GM12878 (cell line): ENCODE data around the gene ANO9. TPM values are rescaled to one million over a fixed set of nuclear protein-coding genes. Genes with fewer than 3 reads are reported as not detected.

Experiments
- ATAC-seq: fragments of 200-7000 bp; cut with Tn5 transposase; 3 replicates; pipeline ENCODE4 v1.9.1; 2020; ENCODE audit warnings: mild to moderate bottlenecking, moderate library complexity
- BruUV-seq: library from RNA; stranded (reverse); fragments of 400-500 nt; replicated peaks from 2 replicates; lab custom pipeline; 2021; lab: Mats Ljungman, UMichigan
- CTCF ChIA-PET: fragments of 300-600 bp; sonication (Branson Sonifier 250); formaldehyde crosslinking; extraction: SDS; loops from one replicate; lab custom pipeline; 2021; ENCODE audit warnings: inconsistent platforms; lab: Yijun Ruan, JAX
- POLR2A ChIA-PET: fragments of 350-600 bp; formaldehyde crosslinking; extraction: SDS; loops from one replicate; lab custom pipeline; 2021; ENCODE audit warnings: inconsistent platforms; lab: Charles Lee
- RAD21 ChIA-PET: fragments of 300-600 bp; sonication (Branson Sonifier 250); formaldehyde crosslinking; loops from one replicate; lab custom pipeline; 2023; ENCODE audit warnings: antibody characterized with exemption; ENCODE audit not compliant: unreplicated experiment; lab: Charles Lee
- SMC1A ChIA-PET: fragments of 300-600 bp; sonication (Branson Sonifier 250); formaldehyde crosslinking; loops from one replicate; lab custom pipeline; 2023; ENCODE audit not compliant: unreplicated experiment, uncharacterized antibody; lab: Charles Lee
- DNase-seq: peaks from one replicate; pipeline ENCODE4 v3.0.0-alpha.2; 2011; ENCODE audit warnings: low read depth, low spot score
- FAIRE-seq: peaks from 3 replicates; lab custom pipeline; 2011; peaks lifted over from hg19 to GRCh38; lab: Jason Lieb, UNC
- H2AFZ ChIP-seq: 2 replicates; pipeline ENCODE4 v1.6.0; 2011; ENCODE audit warnings: low read depth, low read length, control low read depth; ENCODE audit not compliant: control insufficient read depth
- H3K27ac ChIP-seq: 2 replicates; pipeline ENCODE4 v1.5.1; 2011; ENCODE audit warnings: control low read depth; ENCODE audit not compliant: control insufficient read depth, insufficient read depth
- H3K27me3 ChIP-seq, 2 experiments: replicated peaks in 1 of 2; 2 replicates each; pipeline versions ENCODE4 v1.6.0 to v1.6.1; 2011; ENCODE audit warnings: low read length in 1 of 2; ENCODE audit not compliant: control insufficient read depth in 2 of 2, insufficient read depth in 2 of 2
- H3K36me3 ChIP-seq, 2 experiments: 2 replicates each; pipeline ENCODE4 v1.5.1; 2011; ENCODE audit warnings: low read length in 1 of 2; ENCODE audit not compliant: control insufficient read depth in 2 of 2, insufficient read depth in 2 of 2
- H3K4me1 ChIP-seq: 2 replicates; pipeline ENCODE4 v1.6.1; 2011; ENCODE audit warnings: mild to moderate bottlenecking, low read length, moderate library complexity, mixed read lengths; ENCODE audit not compliant: control insufficient read depth, insufficient read depth
- H3K4me2 ChIP-seq: 2 replicates; pipeline ENCODE4 v1.6.0; 2011; ENCODE audit warnings: control low read depth; ENCODE audit not compliant: control insufficient read depth, insufficient read depth
- H3K4me3 ChIP-seq: fragments of 200-600 bp; sonication (generic); 2 replicates; pipeline ENCODE4 v1.5.1; 2016
- H3K79me2 ChIP-seq: 2 replicates; pipeline ENCODE4 v1.6.0; 2011; ENCODE audit warnings: low read length; ENCODE audit not compliant: control insufficient read depth, insufficient read depth
- H3K9ac ChIP-seq: 2 replicates; pipeline ENCODE4 v1.8.0; 2011; ENCODE audit warnings: low read length, control low read depth, mixed read lengths; ENCODE audit not compliant: control insufficient read depth, insufficient read depth
- H3K9me3 ChIP-seq: replicated peaks from 3 replicates; pipeline ENCODE4 v1.5.1; 2011; ENCODE audit warnings: mild to moderate bottlenecking, low read length; ENCODE audit not compliant: control insufficient read depth, insufficient read depth
- H4K20me1 ChIP-seq: 2 replicates; pipeline ENCODE4 v1.6.0; 2011; ENCODE audit not compliant: control insufficient read depth, insufficient read depth
- CUX1 ChIP-seq: IDR thresholded peaks from 2 replicates; pipeline ENCODE4 v1.6.1; 2012; ENCODE audit warnings: improper control_type of control experiment, low read depth, low read length; ENCODE audit not compliant: insufficient replicate concordance
- GABPA ChIP-seq: IDR thresholded peaks from 2 replicates; pipeline ENCODE4 v1.6.1; 2014; ENCODE audit warnings: antibody characterized with exemption, low read depth, mild to moderate bottlenecking, inconsistent platforms
- NFYA ChIP-seq: IDR thresholded peaks from 2 replicates; pipeline ENCODE4 v1.6.1; 2011; ENCODE audit warnings: low read depth, mild to moderate bottlenecking, low read length, improper control_type of control experiment, borderline replicate concordance
- RB1 ChIP-seq: fragments of 450-650 bp; formaldehyde crosslinking; IDR thresholded peaks from 2 replicates; pipeline ENCODE4 v1.6.1; 2017; ENCODE audit warnings: mild to moderate bottlenecking, borderline replicate concordance
- STAT3 ChIP-seq: IDR thresholded peaks from 2 replicates; pipeline ENCODE4 v1.6.1; 2011; ENCODE audit warnings: low read depth, low read length, improper control_type of control experiment
- SUZ12 ChIP-seq: fragments of 200-600 bp; sonication (generic); IDR thresholded peaks from one replicate; pipeline ENCODE4 v1.6.1; 2018; ENCODE audit warnings: antibody characterized with exemption, mild to moderate bottlenecking; ENCODE audit not compliant: unreplicated experiment
- USF1 ChIP-seq: IDR thresholded peaks from 2 replicates; pipeline ENCODE4 v1.6.1; 2011; ENCODE audit warnings: borderline replicate concordance, low read depth, mild to moderate bottlenecking, moderate library complexity, mixed read lengths, low read length; ENCODE audit not compliant: insufficient read depth; ENCODE audit errors: extremely low read length
- WGBS: methylation state at CpG from one replicate; pipeline ENCODE4 v1.1.6; 2016; ENCODE audit warnings: low lambda C conversion rate; ENCODE audit not compliant: insufficient replicate concordance, insufficient coverage; ENCODE audit errors: missing lambda C conversion rate; 5-methylcytosine and 5-hydroxymethylcytosine counted together
- in situ Hi-C: fragments of 300-500 bp; cut with MboI; formaldehyde crosslinking; loops from 9 replicates; pipeline ENCODE4 v1.14.3; 2018; ENCODE audit warnings: mixed read lengths
- intact Hi-C: fragments of 100-400 bp; cut with micrococcal nuclease; formaldehyde crosslinking; loops from one replicate; pipeline ENCODE4 v1.14.2; 2022; ENCODE audit not compliant: unreplicated experiment
- polyA plus RNA-seq, 11 experiments: library from polyadenylated mRNA; depleted of rRNA in 4 of 11; unstranded in 6 of 11; stranded (reverse) in 5 of 11; fragments of >200 nt; fragmentation: Nextera tagmentation in 4 of 11; fragmentation: Illumina TruSeq in 1 of 11; extraction: Ambion mirVana in 4 of 11; extraction: Trizol in 1 of 11; gene quantifications; 1 replicate in 1 of 11; 2 replicates in 10 of 11; pipeline versions ENCODE4 v1.2.1 to v1.2.3, GENCODE V29; 2011 to 2016; ENCODE audit warnings: inconsistent platforms in 2 of 11, missing spikeins in 2 of 11, low read depth in 1 of 11
- total RNA-seq, 4 experiments: library from RNA; depleted of rRNA in 3 of 4; stranded (reverse); fragments of >200 nt in 3 of 4; fragmentation: Illumina TruSeq in 1 of 4; extraction: Trizol in 1 of 4; gene quantifications; 2 replicates each; pipeline versions ENCODE4 v1.2.1 to v1.2.3, GENCODE V29; 2013 to 2021

Gene ANO9
- total and polyA plus RNA-seq, 10 of the 15 experiments (the other 5 are each of a cell fraction or from before 2014, with no cell fraction given), result 0.21 to 42.3 (median 12.0) TPM

GRCh38 chr11:486189-486588 is 44.4 kb upstream of the ANO9 start:
- no TSS peak for BruUV-seq
- no peak overlapping the region for H3K4me2 ChIP-seq
- POLR2A ChIA-PET, result no interaction called here
- H3K27me3 ChIP-seq, result no peaks in the 10 kb centered on the region
- no peaks in the 10 kb centered on the region for H4K20me1 ChIP-seq
- DNase-seq (no peak), FAIRE-seq (no peak), ATAC-seq (no peak)
- SMC1A ChIA-PET, result no interaction called here
- no peak overlapping the region for H2AFZ ChIP-seq
- intact Hi-C loops (no loop called here), in situ Hi-C loops (no loop called here)
- no peaks in the 10 kb centered on the region; the same call in 2 of the 3 replicates for H3K9me3 ChIP-seq
- H3K4me3 ChIP-seq, result no peak overlapping the region
- H3K27ac ChIP-seq, result no peak overlapping the region
- RAD21 ChIA-PET, result no interaction called here
- H3K36me3 ChIP-seq, result peaks cover 0 to 1% of the 10 kb centered on the region in 2 experiments; a peak in 2 of 4 replicates
- CTCF ChIA-PET, result no interaction called here
- 94% methylated on average over 17 of the region's 23 CpGs for WGBS
- H3K4me1 ChIP-seq, result no peaks in the 10 kb centered on the region
- TF ChIP-seq NFYA (no peak), SUZ12 (no peak), USF1 (no peak), GABPA (no peak), CUX1 (no peak), STAT3 (no peak), RB1 (no peak)
- H3K9ac ChIP-seq, result no peak overlapping the region
- H3K79me2 ChIP-seq, result no peaks in the 10 kb centered on the region
